ENCODE measurements around the gene MGAT4A. TPM values are rescaled to one million over a fixed set of nuclear protein-coding genes. Genes with fewer than 3 reads are reported as not detected.
"Not testable (repeated sequence)": the region's sequence is repeated elsewhere in the genome, so short reads cannot be mapped to it uniquely, and the experiment has no call there.

Gene MGAT4A
- total RNA-seq, 2 donors from 2014 or later = 79.7 to 99.0 TPM

GRCh38 chr2:98768384-98769113 lies 37.6 kb upstream of the MGAT4A start:
- Mint-ChIP-seq H3K9me3 (no peaks in the 10 kb centered on the region), H3K27ac (peak overlapping the region; percentile 86), H3K36me3 (ENCODE audit: low read depth) (peaks cover 9% of the 10 kb centered on the region), H3K4me1 (peaks cover 71% of the 10 kb centered on the region), H3K27me3 (no peaks in the 10 kb centered on the region), H3K4me3 (peak overlapping the region; percentile 88)
- ATAC-seq (replicated peaks) = peak; percentile 69

DNA sequence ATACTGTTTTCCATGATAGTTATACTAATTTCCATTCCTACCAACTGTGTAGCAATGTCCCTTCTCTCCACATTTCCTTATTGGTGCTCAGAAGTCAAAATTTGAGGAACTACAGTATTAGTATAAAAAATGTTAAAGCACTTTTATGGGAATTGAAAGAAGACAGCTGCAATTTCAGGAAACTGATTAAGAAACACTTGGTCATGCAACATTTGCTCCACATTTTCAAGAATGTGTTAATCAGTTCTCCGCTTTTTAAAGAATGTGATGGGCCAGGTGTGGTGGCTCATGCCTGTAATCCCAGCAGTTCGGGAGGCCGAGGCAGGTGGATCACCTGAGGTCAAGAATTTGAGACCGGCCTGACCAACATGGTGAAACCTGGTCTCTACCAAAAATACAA lies 33.6 kb upstream of the MGAT4A start:
- ATAC-seq (replicated peaks) = no peak
- no peaks in the 10 kb centered on the region for H3K9me3 Mint-ChIP-seq
- no peak overlapping the region for H3K4me3 Mint-ChIP-seq
- no peaks in the 10 kb centered on the region for H3K36me3 Mint-ChIP-seq (ENCODE audit: low read depth)
- no peaks in the 10 kb centered on the region for H3K27me3 Mint-ChIP-seq
- H3K27ac Mint-ChIP-seq = no peak overlapping the region
- peaks cover 61% of the 10 kb centered on the region for H3K4me1 Mint-ChIP-seq

DNA sequence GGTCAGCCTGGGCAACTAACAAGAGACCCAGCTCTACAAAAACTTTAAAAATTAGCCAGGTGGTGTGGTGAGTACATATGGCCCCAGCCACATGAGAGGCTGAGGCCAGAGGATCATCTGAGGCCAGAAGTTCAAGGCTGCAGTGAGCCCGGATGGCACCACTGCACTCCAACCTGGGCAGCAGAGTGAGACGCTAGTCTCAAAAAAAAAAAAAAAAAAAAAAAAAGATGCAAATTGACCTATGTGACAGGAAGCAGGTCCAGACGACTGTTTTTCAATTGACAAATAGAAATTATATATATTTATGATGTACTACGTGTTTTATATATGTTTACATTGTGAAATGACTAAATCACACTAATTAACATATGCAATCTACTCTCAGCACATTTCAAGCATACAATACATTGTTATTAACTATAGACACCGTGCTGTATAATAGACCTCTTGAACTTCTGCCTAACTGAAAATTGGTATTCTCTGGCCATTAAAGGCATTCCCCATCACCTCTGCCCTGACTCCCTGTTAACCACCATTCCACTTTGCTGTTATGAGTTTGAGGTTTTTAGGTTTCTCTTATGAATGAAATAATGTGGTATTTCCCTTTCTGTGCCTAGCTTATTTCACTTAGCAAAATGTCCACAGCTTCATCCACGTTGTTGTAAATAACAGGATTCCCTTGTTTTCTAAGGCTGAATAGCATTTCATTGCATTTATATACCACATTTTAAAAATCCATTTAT lies 32.4 kb upstream of the MGAT4A start:
- ATAC-seq (replicated peaks) = no peak
- H3K36me3 Mint-ChIP-seq (ENCODE audit: low read depth) = no peaks in the 10 kb centered on the region
- no peaks in the 10 kb centered on the region for H3K27me3 Mint-ChIP-seq
- H3K4me1 Mint-ChIP-seq = peaks cover 53% of the 10 kb centered on the region
- no peaks in the 10 kb centered on the region for H3K9me3 Mint-ChIP-seq
- no peak overlapping the region for H3K4me3 Mint-ChIP-seq
- no peak overlapping the region for H3K27ac Mint-ChIP-seq

GRCh38 chr2:98761909-98762308 lies 31.0 kb upstream of the MGAT4A start:
- no peaks in the 10 kb centered on the region for H3K36me3 Mint-ChIP-seq (ENCODE audit: low read depth)
- no peaks in the 10 kb centered on the region for H3K9me3 Mint-ChIP-seq
- no peak for ATAC-seq (replicated peaks)
- H3K4me3 Mint-ChIP-seq = peak overlapping the region; percentile 67
- peaks cover 56% of the 10 kb centered on the region for H3K4me1 Mint-ChIP-seq
- H3K27me3 Mint-ChIP-seq = no peaks in the 10 kb centered on the region
- peak overlapping the region; percentile 52 for H3K27ac Mint-ChIP-seq

- Mint-ChIP-seq H3K9me3 (no peaks in the 10 kb centered on the region), H3K4me3 (peak overlapping the region; percentile 67), H3K36me3 (ENCODE audit: low read depth) (no peaks in the 10 kb centered on the region), H3K4me1 (peaks cover 51% of the 10 kb centered on the region), H3K27me3 (no peaks in the 10 kb centered on the region), H3K27ac (peak overlapping the region; percentile 52)
- peak; percentile 77 for ATAC-seq (replicated peaks)
Observed at GRCh38 chr2:98761267-98761781, 30.4 kb upstream of the MGAT4A start.

GRCh38 chr2:98759827-98760625 lies 29.1 kb upstream of the MGAT4A start:
- Mint-ChIP-seq H3K27me3 (no peaks in the 10 kb centered on the region), H3K27ac (peak overlapping the region; percentile 31), H3K9me3 (no peaks in the 10 kb centered on the region), H3K4me1 (peaks cover 44% of the 10 kb centered on the region), H3K36me3 (ENCODE audit: low read depth) (no peaks in the 10 kb centered on the region), H3K4me3 (peak overlapping the region; percentile 67)
- no peak for ATAC-seq (replicated peaks)

- H3K36me3 Mint-ChIP-seq (ENCODE audit: low read depth) = no peaks in the 10 kb centered on the region
- peaks cover 44% of the 10 kb centered on the region for H3K4me1 Mint-ChIP-seq
- H3K4me3 Mint-ChIP-seq = peak overlapping the region; percentile 67
- H3K9me3 Mint-ChIP-seq = no peaks in the 10 kb centered on the region
- ATAC-seq (replicated peaks) = no peak
- H3K27ac Mint-ChIP-seq = peak overlapping the region; percentile 31
- no peaks in the 10 kb centered on the region for H3K27me3 Mint-ChIP-seq
Observed at GRCh38 chr2:98759338-98759737, 28.4 kb upstream of the MGAT4A start.

GRCh38 chr2:98757904-98758421 lies 27.0 kb upstream of the MGAT4A start:
- peak; percentile 77 for ATAC-seq (replicated peaks)
- Mint-ChIP-seq H3K4me3 (peak overlapping the region; percentile 84), H3K36me3 (ENCODE audit: low read depth) (no peaks in the 10 kb centered on the region), H3K27me3 (no peaks in the 10 kb centered on the region), H3K9me3 (no peaks in the 10 kb centered on the region), H3K27ac (peak overlapping the region; percentile 90), H3K4me1 (peaks cover 38% of the 10 kb centered on the region)

DNA sequence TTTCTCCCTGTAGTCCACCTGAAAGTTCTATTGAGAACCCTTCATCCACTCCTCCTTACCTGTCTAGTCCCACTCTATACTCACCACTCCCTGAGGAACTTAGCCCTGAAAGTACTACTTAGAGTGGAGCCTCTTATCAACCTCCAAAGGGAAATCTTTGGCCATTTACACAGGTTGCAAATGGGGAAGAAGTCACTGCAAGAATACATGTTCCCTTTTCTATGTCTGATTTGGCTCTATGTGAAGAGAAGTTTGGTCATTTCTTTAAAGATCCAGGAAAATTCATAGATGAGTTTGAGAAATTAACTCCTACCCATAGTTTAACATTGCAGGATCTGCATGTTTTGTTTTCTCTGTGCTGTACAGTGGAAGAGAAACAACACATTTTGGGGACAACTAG lies 22.9 kb upstream of the MGAT4A start:
- H3K27me3 Mint-ChIP-seq = no peaks in the 10 kb centered on the region
- H3K27ac Mint-ChIP-seq = no peak overlapping the region
- no peaks in the 10 kb centered on the region for H3K36me3 Mint-ChIP-seq (ENCODE audit: low read depth)
- H3K4me3 Mint-ChIP-seq = no peak overlapping the region
- no peak for ATAC-seq (replicated peaks)
- H3K9me3 Mint-ChIP-seq = no peaks in the 10 kb centered on the region
- peaks cover 19% of the 10 kb centered on the region for H3K4me1 Mint-ChIP-seq

- H3K27me3 Mint-ChIP-seq; ATAC-seq (replicated peaks); H3K36me3 Mint-ChIP-seq (ENCODE audit: low read depth); H3K27ac Mint-ChIP-seq; H3K9me3 Mint-ChIP-seq; H3K4me3 Mint-ChIP-seq: not testable (repeated sequence)
- H3K4me1 Mint-ChIP-seq = peaks cover 19% of the 10 kb centered on the region
Observed at GRCh38 chr2:98752711-98753110, 21.8 kb upstream of the MGAT4A start.

DNA sequence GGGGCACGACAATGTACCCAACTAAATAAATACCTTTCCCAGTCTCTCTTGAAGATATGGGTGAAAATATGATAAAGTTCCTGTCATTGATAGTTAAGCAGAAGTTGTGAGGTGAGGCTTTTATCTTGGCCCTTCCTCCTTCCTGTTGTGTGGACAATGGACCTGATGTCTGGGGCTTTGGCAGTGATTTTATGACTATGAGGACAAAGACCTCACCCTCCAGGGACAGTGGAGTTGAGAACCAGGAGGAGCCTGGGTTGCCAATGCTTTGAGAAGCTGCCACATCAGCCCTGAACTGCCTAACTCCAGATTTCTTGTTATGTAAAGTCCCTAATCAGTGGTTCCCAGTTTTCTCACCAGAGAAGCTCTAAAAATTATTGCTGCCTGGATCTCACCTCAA lies 20.8 kb upstream of the MGAT4A start:
- H3K27me3 Mint-ChIP-seq = no peaks in the 10 kb centered on the region
- H3K36me3 Mint-ChIP-seq (ENCODE audit: low read depth) = no peaks in the 10 kb centered on the region
- no peak for ATAC-seq (replicated peaks)
- no peaks in the 10 kb centered on the region for H3K9me3 Mint-ChIP-seq
- H3K27ac Mint-ChIP-seq = no peak overlapping the region
- H3K4me1 Mint-ChIP-seq = peaks cover 14% of the 10 kb centered on the region
- no peak overlapping the region for H3K4me3 Mint-ChIP-seq

DNA sequence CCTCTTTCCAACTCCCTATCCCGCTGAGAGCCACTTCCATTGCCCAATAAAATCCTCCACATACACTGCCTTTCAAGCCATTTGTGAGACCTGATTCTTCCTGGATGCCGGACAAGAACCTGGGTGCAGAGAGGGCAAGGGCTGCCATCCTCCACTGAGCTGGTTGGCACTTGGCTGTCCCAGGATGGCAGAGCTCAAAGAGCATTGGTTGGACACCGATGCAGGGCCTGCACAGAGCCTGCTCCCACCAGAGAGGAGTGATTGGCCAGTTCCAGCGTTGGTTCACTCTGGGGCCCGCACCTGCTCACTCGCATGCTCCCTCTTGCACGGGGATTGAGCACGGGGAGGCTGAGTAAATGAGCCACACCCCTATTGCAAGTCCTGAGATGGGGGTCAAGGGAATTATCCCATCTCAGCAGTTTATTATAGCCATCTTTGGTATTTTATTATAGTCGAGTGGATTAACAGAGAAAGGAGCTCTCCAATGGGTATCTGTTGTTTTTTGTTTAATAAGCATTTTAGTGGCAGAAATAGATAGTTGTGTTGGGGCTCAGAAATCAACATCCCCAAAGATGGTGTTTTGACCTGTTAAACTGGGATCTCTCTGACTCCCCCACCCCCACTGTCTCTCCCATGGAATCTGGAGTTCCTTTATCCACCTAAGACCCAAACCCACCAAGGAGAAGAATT lies 19.8 kb upstream of the MGAT4A start:
- Mint-ChIP-seq H3K27ac (no peak overlapping the region), H3K4me1 (peaks cover 14% of the 10 kb centered on the region), H3K36me3 (ENCODE audit: low read depth) (no peaks in the 10 kb centered on the region), H3K27me3 (no peaks in the 10 kb centered on the region), H3K4me3 (no peak overlapping the region), H3K9me3 (no peaks in the 10 kb centered on the region)
- no peak for ATAC-seq (replicated peaks)

DNA sequence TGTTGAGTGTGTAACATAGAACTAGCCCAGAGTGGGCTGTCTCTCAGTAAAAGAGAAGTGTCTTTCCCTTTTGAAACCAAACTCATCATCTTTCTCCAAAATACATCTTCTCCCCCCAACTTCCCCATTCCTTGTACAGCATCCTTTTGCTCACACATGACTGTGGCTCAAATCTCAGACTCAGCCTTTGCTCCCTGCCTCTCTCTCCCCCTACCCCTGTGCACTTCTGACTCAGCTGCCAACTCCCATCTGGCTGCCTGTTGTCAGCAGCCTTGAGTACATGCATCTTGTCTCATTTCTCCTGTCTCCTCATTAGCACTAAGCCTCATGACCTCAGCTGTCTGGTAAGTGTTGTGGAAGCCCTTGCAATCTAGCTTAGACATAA lies 18.1 kb upstream of the MGAT4A start:
- peak; percentile 84 for ATAC-seq (replicated peaks)
- Mint-ChIP-seq H3K27me3 (no peaks in the 10 kb centered on the region), H3K36me3 (ENCODE audit: low read depth) (no peaks in the 10 kb centered on the region), H3K27ac (peak overlapping the region; percentile 62), H3K4me3 (peak overlapping the region; percentile 68), H3K9me3 (no peaks in the 10 kb centered on the region), H3K4me1 (peaks cover 19% of the 10 kb centered on the region)

Measured in activated T-helper 17 cell treated with anti-CD3 and anti-CD28 coated beads, Interleukin-2, amount 50 U/mL, for 72 hours (primary cell).